HepG2 (cell line): ENCODE measurements around the gene SORL1-AS1.

Source experiments
- ATF7 ChIP-seq, 2 experiments: fragments of 450-650 bp in 1 of 2; sonication (generic) in 1 of 2; formaldehyde crosslinking in 1 of 2; IDR thresholded peaks; 2 replicates each; pipeline versions ENCODE4 v1.4.0 to v1.6.1; 2016 to 2020; ENCODE audit warnings: antibody characterized with exemption in 1 of 2, mild to moderate bottlenecking in 1 of 2, missing genetic modification reagents in 1 of 2
- GZF1 ChIP-seq: sonication (generic); formaldehyde crosslinking; IDR thresholded peaks from 2 replicates; pipeline ENCODE4 v1.5.1; 2020; ENCODE audit warnings: mild to moderate bottlenecking, missing genetic modification reagents
- JARID2 ChIP-seq: sonication (generic); formaldehyde crosslinking; IDR thresholded peaks from 2 replicates; pipeline ENCODE4 v1.8.1; 2023; ENCODE audit warnings: missing genetic modification reagents, inconsistent platforms; ENCODE audit not compliant: insufficient replicate concordance
- JDP2 ChIP-seq: sonication (generic); formaldehyde crosslinking; IDR thresholded peaks from 2 replicates; pipeline ENCODE4 v1.8.1; 2022; ENCODE audit warnings: missing genetic modification reagents, borderline replicate concordance
- MED1 ChIP-seq: sonication (generic); formaldehyde crosslinking; IDR thresholded peaks from 2 replicates; pipeline ENCODE4 v1.4.0; 2020; ENCODE audit warnings: missing genetic modification reagents
- NCOA5 ChIP-seq: sonication (generic); formaldehyde crosslinking; IDR thresholded peaks from 2 replicates; pipeline ENCODE4 v1.4.0; 2020; ENCODE audit warnings: missing genetic modification reagents
- NR1H2 ChIP-seq: sonication (generic); formaldehyde crosslinking; IDR thresholded peaks from 2 replicates; pipeline ENCODE4 v1.8.1; 2022; ENCODE audit warnings: low read depth, missing genetic modification reagents, borderline replicate concordance
- PITX1 ChIP-seq: sonication (generic); formaldehyde crosslinking; IDR thresholded peaks from 2 replicates; pipeline ENCODE4 v1.5.1; 2020; ENCODE audit warnings: mild to moderate bottlenecking, missing genetic modification reagents
- PPARG ChIP-seq: conservative IDR thresholded peaks from 2 replicates; pipeline ENCODE4 v1.6.1; 2016; ENCODE audit warnings: missing biosample characterization, missing genetic modification reagents
- SALL2 ChIP-seq: sonication (generic); formaldehyde crosslinking; IDR thresholded peaks from 2 replicates; pipeline ENCODE4 v1.8.1; 2023; ENCODE audit warnings: mild to moderate bottlenecking, missing genetic modification reagents, inconsistent platforms
- TAF15 ChIP-seq: fragments of 200-400 bp; formaldehyde crosslinking; IDR thresholded peaks from one replicate; pipeline ENCODE4 v1.6.1; 2018; ENCODE audit warnings: mild to moderate bottlenecking, low read depth, low read length; ENCODE audit not compliant: poor library complexity, severe bottlenecking
- TGIF2 ChIP-seq: IDR thresholded peaks from 2 replicates; pipeline ENCODE4 v1.6.1; 2016; ENCODE audit warnings: control low read depth, missing compliant biosample characterization
- ZEB1 ChIP-seq: IDR thresholded peaks from 2 replicates; pipeline ENCODE4 v1.6.1; 2012; ENCODE audit warnings: mild to moderate bottlenecking, low read depth, inconsistent platforms; ENCODE audit not compliant: insufficient replicate concordance
- ZFP36L1 ChIP-seq: sonication (generic); formaldehyde crosslinking; IDR thresholded peaks from 2 replicates; pipeline ENCODE4 v1.8.0; 2022; ENCODE audit warnings: mild to moderate bottlenecking, missing genetic modification reagents, moderate library complexity
- ZNF614 ChIP-seq: IDR thresholded peaks from 2 replicates; pipeline ENCODE4 v1.6.1; 2018; ENCODE audit warnings: missing biosample characterization, missing genetic modification reagents, inconsistent platforms, borderline replicate concordance
- ZSCAN9 ChIP-seq: IDR thresholded peaks from 2 replicates; pipeline ENCODE4 v1.6.1; 2016; ENCODE audit warnings: borderline replicate concordance
- TF ChIP-seq, protein P1 (sequence below): sonication (generic); formaldehyde crosslinking; IDR thresholded peaks from 2 replicates; pipeline ENCODE4 v1.8.0; 2022; ENCODE audit warnings: low read depth, missing genetic modification reagents
- TF ChIP-seq, protein P2 (sequence below): sonication (generic); formaldehyde crosslinking; IDR thresholded peaks from 2 replicates; pipeline ENCODE4 v1.4.0; 2020; ENCODE audit warnings: missing genetic modification reagents, low read depth, mild to moderate bottlenecking, borderline replicate concordance
- TF ChIP-seq, protein P3 (sequence below): sonication (generic); formaldehyde crosslinking; conservative IDR thresholded peaks from 2 replicates; pipeline ENCODE4 v1.4.0; 2020; ENCODE audit warnings: mild to moderate bottlenecking, missing genetic modification reagents, moderate library complexity
- TF ChIP-seq, protein P4 (sequence below): sonication (generic); formaldehyde crosslinking; IDR thresholded peaks from 2 replicates; pipeline ENCODE4 v1.5.1; 2020; ENCODE audit warnings: missing genetic modification reagents, mild to moderate bottlenecking, borderline replicate concordance
- TF ChIP-seq, protein P5 (sequence below): sonication (generic); formaldehyde crosslinking; IDR thresholded peaks from 2 replicates; pipeline ENCODE4 v1.4.0; 2020; ENCODE audit warnings: missing genetic modification reagents, borderline replicate concordance

The SORL1-AS1 gene

DNA sequence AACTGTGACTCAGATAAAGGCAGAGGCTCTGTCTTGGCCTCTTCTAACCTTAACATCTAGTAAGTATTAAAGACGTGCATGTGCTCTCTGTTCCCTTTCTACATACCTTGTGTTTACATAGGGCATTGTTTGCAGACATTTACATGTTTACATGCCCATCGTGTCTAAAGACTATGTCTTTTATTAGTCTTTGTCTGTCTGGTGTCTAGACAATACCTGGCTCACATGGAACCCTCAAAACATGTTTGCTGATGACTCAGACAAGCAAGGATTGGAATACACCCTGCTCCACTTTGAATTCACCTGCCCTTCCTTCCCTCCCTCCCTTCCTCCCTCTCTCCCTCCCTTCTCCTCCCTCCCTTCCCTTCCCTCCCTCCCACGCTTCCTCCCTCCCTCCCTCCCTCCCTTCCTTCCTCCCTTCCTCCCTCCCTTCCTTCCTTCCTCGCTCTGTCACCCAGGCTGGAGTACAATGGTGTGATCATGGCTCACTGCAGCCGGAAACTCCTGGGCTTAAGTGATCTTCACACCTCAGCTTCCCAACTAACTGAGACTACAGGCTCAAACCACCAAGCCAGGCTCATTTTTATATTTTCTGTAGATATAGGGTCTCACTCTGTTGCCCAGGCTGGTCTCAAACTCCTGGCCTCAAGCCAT lies 23.7 kb upstream of the SORL1-AS1 start (continued):
- TF ChIP-seq, protein P1, sequence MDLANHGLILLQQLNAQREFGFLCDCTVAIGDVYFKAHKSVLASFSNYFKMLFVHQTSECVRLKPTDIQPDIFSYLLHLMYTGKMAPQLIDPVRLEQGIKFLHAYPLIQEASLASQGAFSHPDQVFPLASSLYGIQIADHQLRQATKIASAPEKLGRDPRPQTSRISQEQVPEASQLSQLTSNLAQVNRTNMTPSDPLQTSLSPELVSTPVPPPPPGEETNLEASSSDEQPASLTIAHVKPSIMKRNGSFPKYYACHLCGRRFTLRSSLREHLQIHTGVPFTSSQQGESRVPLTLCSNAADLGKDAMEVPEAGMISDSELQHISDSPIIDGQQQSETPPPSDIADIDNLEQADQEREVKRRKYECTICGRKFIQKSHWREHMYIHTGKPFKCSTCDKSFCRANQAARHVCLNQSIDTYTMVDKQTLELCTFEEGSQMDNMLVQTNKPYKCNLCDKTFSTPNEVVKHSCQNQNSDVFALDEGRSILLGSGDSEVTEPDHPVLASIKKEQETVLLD = no peak
- TF ChIP-seq PPARG = peak; percentile 63; the same call in 1 of the 2 replicates
- TF ChIP-seq, protein P2, sequence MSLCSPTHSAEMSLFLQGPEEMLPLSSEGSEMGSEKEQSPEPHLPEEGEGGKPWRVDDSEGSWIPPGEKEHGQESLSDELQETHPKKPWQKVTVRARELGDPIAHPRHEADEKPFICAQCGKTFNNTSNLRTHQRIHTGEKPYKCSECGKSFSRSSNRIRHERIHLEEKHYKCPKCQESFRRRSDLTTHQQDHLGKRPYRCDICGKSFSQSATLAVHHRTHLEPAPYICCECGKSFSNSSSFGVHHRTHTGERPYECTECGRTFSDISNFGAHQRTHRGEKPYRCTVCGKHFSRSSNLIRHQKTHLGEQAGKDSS = no peak
- TF ChIP-seq ZNF614 (CRISPR knock-in tag) = no peak
- no peak for TF ChIP-seq JDP2 (CRISPR knock-in tag)
- TF ChIP-seq ZFP36L1 (CRISPR knock-in tag) = no peak
- no peak for TF ChIP-seq TAF15
- no peak for TF ChIP-seq GZF1 (CRISPR knock-in tag)
- peak; percentile 22 for TF ChIP-seq ZEB1
- no peak for TF ChIP-seq SALL2 (CRISPR knock-in tag)
- TF ChIP-seq, protein P3, sequence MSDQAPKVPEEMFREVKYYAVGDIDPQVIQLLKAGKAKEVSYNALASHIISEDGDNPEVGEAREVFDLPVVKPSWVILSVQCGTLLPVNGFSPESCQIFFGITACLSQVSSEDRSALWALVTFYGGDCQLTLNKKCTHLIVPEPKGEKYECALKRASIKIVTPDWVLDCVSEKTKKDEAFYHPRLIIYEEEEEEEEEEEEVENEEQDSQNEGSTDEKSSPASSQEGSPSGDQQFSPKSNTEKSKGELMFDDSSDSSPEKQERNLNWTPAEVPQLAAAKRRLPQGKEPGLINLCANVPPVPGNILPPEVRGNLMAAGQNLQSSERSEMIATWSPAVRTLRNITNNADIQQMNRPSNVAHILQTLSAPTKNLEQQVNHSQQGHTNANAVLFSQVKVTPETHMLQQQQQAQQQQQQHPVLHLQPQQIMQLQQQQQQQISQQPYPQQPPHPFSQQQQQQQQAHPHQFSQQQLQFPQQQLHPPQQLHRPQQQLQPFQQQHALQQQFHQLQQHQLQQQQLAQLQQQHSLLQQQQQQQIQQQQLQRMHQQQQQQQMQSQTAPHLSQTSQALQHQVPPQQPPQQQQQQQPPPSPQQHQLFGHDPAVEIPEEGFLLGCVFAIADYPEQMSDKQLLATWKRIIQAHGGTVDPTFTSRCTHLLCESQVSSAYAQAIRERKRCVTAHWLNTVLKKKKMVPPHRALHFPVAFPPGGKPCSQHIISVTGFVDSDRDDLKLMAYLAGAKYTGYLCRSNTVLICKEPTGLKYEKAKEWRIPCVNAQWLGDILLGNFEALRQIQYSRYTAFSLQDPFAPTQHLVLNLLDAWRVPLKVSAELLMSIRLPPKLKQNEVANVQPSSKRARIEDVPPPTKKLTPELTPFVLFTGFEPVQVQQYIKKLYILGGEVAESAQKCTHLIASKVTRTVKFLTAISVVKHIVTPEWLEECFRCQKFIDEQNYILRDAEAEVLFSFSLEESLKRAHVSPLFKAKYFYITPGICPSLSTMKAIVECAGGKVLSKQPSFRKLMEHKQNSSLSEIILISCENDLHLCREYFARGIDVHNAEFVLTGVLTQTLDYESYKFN (CRISPR knock-in tag) = peak; percentile 46; the same call in 1 of the 2 replicates
- TF ChIP-seq ATF7 (IDR thresholded peaks at IDR 0.05) = no peak
- no peak for TF ChIP-seq ATF7 (CRISPR knock-in tag; IDR thresholded peaks at IDR 0.05)
- TF ChIP-seq, protein P4, sequence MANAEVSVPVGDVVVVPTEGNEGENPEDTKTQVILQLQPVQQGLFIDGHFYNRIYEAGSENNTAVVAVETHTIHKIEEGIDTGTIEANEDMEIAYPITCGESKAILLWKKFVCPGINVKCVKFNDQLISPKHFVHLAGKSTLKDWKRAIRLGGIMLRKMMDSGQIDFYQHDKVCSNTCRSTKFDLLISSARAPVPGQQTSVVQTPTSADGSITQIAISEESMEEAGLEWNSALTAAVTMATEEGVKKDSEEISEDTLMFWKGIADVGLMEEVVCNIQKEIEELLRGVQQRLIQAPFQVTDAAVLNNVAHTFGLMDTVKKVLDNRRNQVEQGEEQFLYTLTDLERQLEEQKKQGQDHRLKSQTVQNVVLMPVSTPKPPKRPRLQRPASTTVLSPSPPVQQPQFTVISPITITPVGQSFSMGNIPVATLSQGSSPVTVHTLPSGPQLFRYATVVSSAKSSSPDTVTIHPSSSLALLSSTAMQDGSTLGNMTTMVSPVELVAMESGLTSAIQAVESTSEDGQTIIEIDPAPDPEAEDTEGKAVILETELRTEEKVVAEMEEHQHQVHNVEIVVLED (CRISPR knock-in tag) = no peak
- TF ChIP-seq, protein P5, sequence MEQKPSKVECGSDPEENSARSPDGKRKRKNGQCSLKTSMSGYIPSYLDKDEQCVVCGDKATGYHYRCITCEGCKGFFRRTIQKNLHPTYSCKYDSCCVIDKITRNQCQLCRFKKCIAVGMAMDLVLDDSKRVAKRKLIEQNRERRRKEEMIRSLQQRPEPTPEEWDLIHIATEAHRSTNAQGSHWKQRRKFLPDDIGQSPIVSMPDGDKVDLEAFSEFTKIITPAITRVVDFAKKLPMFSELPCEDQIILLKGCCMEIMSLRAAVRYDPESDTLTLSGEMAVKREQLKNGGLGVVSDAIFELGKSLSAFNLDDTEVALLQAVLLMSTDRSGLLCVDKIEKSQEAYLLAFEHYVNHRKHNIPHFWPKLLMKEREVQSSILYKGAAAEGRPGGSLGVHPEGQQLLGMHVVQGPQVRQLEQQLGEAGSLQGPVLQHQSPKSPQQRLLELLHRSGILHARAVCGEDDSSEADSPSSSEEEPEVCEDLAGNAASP (CRISPR knock-in tag) = peak; percentile 48; the same call in 1 of the 2 replicates
- no peak for TF ChIP-seq NCOA5 (CRISPR knock-in tag)
- no peak for TF ChIP-seq JARID2 (CRISPR knock-in tag)
- no peak for TF ChIP-seq NR1H2 (CRISPR knock-in tag)
- no peak for TF ChIP-seq ZSCAN9
- TF ChIP-seq TGIF2 = no peak
- TF ChIP-seq PITX1 (CRISPR knock-in tag) = no peak
- peak; percentile 61 for TF ChIP-seq MED1 (CRISPR knock-in tag)
